Prostate gland (tissue), 2 donors: ENCODE results near the gene DRC7.

Source experiments
- CTCF ChIP-seq, 4 experiments: fragments of 200-600 bp in 2 of 4; fragments of 450-650 bp in 2 of 4; sonication (generic) in 2 of 4; IDR thresholded peaks; 1 replicate in 3 of 4; 2 replicates in 1 of 4; pipeline ENCODE4 v1.5.1; 2016 to 2019; ENCODE audit warnings: antibody characterized with exemption in 4 of 4, mild to moderate bottlenecking in 2 of 4, moderate library complexity in 2 of 4
- POLR2AphosphoS5 ChIP-seq: sonication (generic); formaldehyde crosslinking; IDR thresholded peaks from one replicate; pipeline ENCODE4 v1.6.1; 2017; ENCODE audit warnings: antibody characterized with exemption

GRCh38 chr16:57747496-57747895 lies 52.9 kb downstream of the DRC7 start:
- TF ChIP-seq CTCF (IDR thresholded peaks at IDR 0.05): no peak
- no peak for TF ChIP-seq POLR2AphosphoS5
